ENCODE measurements around the gene ZBTB7C. TPM values are rescaled to one million over a fixed set of nuclear protein-coding genes. Genes with fewer than 3 reads are reported as not detected.
A peak's percentile ranks its signal among the peaks of the same experiment; 100 is the strongest.

Gene ZBTB7C
- total RNA-seq, 2 experiments from 2014 or later, result not detected

- Mint-ChIP-seq H3K9me3 (ENCODE audit: low read depth) (no peaks in the 10 kb centered on the region), H3K27me3 (peaks cover 9% of the 10 kb centered on the region), H3K27ac (no peak overlapping the region), H3K4me3 (no peak overlapping the region), H3K4me1 (peaks cover 3% of the 10 kb centered on the region), H3K36me3 (ENCODE audit: low read depth) (no peaks in the 10 kb centered on the region)
- intact Hi-C loops (cut with DNase I, micrococcal nuclease), result no loop called here
- ChIA-PET CTCF (interaction anchor here (0.6 kb wide), 2 partner anchors 80 to 106 kb away, joined by 3 read pairs; no protein-coding TSS in a partner anchor), POLR2A (no interaction called here)
- peak; percentile 10 for DNase-seq
- peak; percentile 70 for ATAC-seq
These were observed 78.9 kb downstream of the ZBTB7C start for GRCh38 chr18:48330016-48330991.

GRCh38 chr18:48328473-48329210 lies 80.5 kb downstream of the ZBTB7C start:
- ATAC-seq, result no peak
- Mint-ChIP-seq H3K9me3 (ENCODE audit: low read depth) (no peaks in the 10 kb centered on the region), H3K4me1 (peaks cover 3% of the 10 kb centered on the region), H3K27ac (no peak overlapping the region), H3K36me3 (ENCODE audit: low read depth) (no peaks in the 10 kb centered on the region), H3K27me3 (peaks cover 9% of the 10 kb centered on the region), H3K4me3 (no peak overlapping the region)
- DNase-seq, result no peak
- intact Hi-C loops (cut with DNase I, micrococcal nuclease), result no loop called here
- ChIA-PET POLR2A (no interaction called here), CTCF (no interaction called here)

- Mint-ChIP-seq H3K9me3 (ENCODE audit: low read depth) (no peaks in the 10 kb centered on the region), H3K4me3 (no peak overlapping the region)
- intact Hi-C loops (cut with DNase I, micrococcal nuclease), result no loop called here
These were observed 82.1 kb downstream of the ZBTB7C start for GRCh38 chr18:48326901-48327675.

GRCh38 chr18:48325115-48325665 lies 84.0 kb downstream of the ZBTB7C start:
- CTCF ChIA-PET, result no interaction called here
- intact Hi-C loops (cut with DNase I, micrococcal nuclease), result no loop called here
- Mint-ChIP-seq H3K4me1 (peaks cover under 1% of the 10 kb centered on the region), H3K36me3 (ENCODE audit: low read depth) (no peaks in the 10 kb centered on the region), H3K9me3 (ENCODE audit: low read depth) (no peaks in the 10 kb centered on the region), H3K27me3 (peaks cover 3% of the 10 kb centered on the region), H3K4me3 (no peak overlapping the region), H3K27ac (no peak overlapping the region)
- POLR2A ChIA-PET, result no interaction called here
- ATAC-seq (no peak), DNase-seq (no peak)

More at GRCh38 chr18:48326901-48327675, 82.1 kb downstream of the ZBTB7C start:
- Mint-ChIP-seq H3K27ac (no peak overlapping the region), H3K27me3 (peaks cover 6% of the 10 kb centered on the region), H3K36me3 (ENCODE audit: low read depth) (no peaks in the 10 kb centered on the region), H3K4me1 (peaks cover 3% of the 10 kb centered on the region)
- ATAC-seq (no peak), DNase-seq (no peak)
- ChIA-PET POLR2A (no interaction called here), CTCF (no interaction called here)

- ATAC-seq, result no peak
- CTCF ChIA-PET, result no interaction called here
These were observed 84.5 kb downstream of the ZBTB7C start for GRCh38 chr18:48324651-48325050.

GRCh38 chr18:48323151-48323550 lies 86.0 kb downstream of the ZBTB7C start:
- Mint-ChIP-seq H3K4me3 (no peak overlapping the region), H3K9me3 (ENCODE audit: low read depth) (no peaks in the 10 kb centered on the region), H3K4me1 (no peaks in the 10 kb centered on the region), H3K27ac (no peak overlapping the region), H3K36me3 (ENCODE audit: low read depth) (no peaks in the 10 kb centered on the region), H3K27me3 (peaks cover 8% of the 10 kb centered on the region)
- no peak for DNase-seq
- ChIA-PET CTCF (no interaction called here), POLR2A (no interaction called here)
- no peak for ATAC-seq
- intact Hi-C loops (cut with DNase I, micrococcal nuclease), result no loop called here

More at GRCh38 chr18:48324651-48325050, 84.5 kb downstream of the ZBTB7C start:
- POLR2A ChIA-PET, result no interaction called here
- Mint-ChIP-seq H3K9me3 (ENCODE audit: low read depth) (no peaks in the 10 kb centered on the region), H3K4me3 (no peak overlapping the region), H3K4me1 (no peaks in the 10 kb centered on the region), H3K27ac (no peak overlapping the region), H3K27me3 (peaks cover 6% of the 10 kb centered on the region), H3K36me3 (ENCODE audit: low read depth) (no peaks in the 10 kb centered on the region)
- intact Hi-C loops (cut with DNase I, micrococcal nuclease), result no loop called here
- DNase-seq, result no peak

- Mint-ChIP-seq H3K4me1 (no peaks in the 10 kb centered on the region), H3K9me3 (ENCODE audit: low read depth) (no peaks in the 10 kb centered on the region), H3K4me3 (no peak overlapping the region), H3K36me3 (ENCODE audit: low read depth) (no peaks in the 10 kb centered on the region), H3K27ac (no peak overlapping the region), H3K27me3 (peaks cover 8% of the 10 kb centered on the region)
- ATAC-seq (no peak), DNase-seq (no peak)
- intact Hi-C loops (cut with DNase I, micrococcal nuclease), result no loop called here
- CTCF ChIA-PET, result interaction anchor here (0.7 kb wide), 1 partner anchor 290 kb away, joined by 3 read pairs; no protein-coding TSS in a partner anchor
- POLR2A ChIA-PET, result no interaction called here
These were observed 87.6 kb downstream of the ZBTB7C start for GRCh38 chr18:48321536-48321935.

- Mint-ChIP-seq H3K4me3 (no peak overlapping the region), H3K27me3 (peaks cover 8% of the 10 kb centered on the region), H3K9me3 (ENCODE audit: low read depth) (no peaks in the 10 kb centered on the region), H3K36me3 (ENCODE audit: low read depth) (no peaks in the 10 kb centered on the region), H3K27ac (no peak overlapping the region), H3K4me1 (no peaks in the 10 kb centered on the region)
- ChIA-PET CTCF (interaction anchor here (0.7 kb wide), 1 partner anchor 290 kb away, joined by 3 read pairs; no protein-coding TSS in a partner anchor), POLR2A (no interaction called here)
- DNase-seq, result no peak
- intact Hi-C loops (cut with DNase I, micrococcal nuclease), result no loop called here
- ATAC-seq, result no peak
These were observed 88.1 kb downstream of the ZBTB7C start for GRCh38 chr18:48321121-48321520.

- ChIA-PET CTCF (no interaction called here), POLR2A (no interaction called here)
- Mint-ChIP-seq H3K27ac (no peak overlapping the region), H3K4me3 (no peak overlapping the region), H3K9me3 (ENCODE audit: low read depth) (no peaks in the 10 kb centered on the region), H3K36me3 (ENCODE audit: low read depth) (no peaks in the 10 kb centered on the region), H3K4me1 (no peaks in the 10 kb centered on the region), H3K27me3 (peaks cover 8% of the 10 kb centered on the region)
- ATAC-seq (no peak), DNase-seq (no peak)
- intact Hi-C loops (cut with DNase I, micrococcal nuclease), result no loop called here
These were observed 88.6 kb downstream of the ZBTB7C start for GRCh38 chr18:48320639-48320945.

GRCh38 chr18:48319801-48320638 lies 89.2 kb downstream of the ZBTB7C start:
- H3K9me3 Mint-ChIP-seq (ENCODE audit: low read depth), result no peaks in the 10 kb centered on the region
- no peak for ATAC-seq
- ChIA-PET POLR2A (no interaction called here), CTCF (no interaction called here)
- no peak overlapping the region for H3K4me3 Mint-ChIP-seq
- H3K4me1 Mint-ChIP-seq, result no peaks in the 10 kb centered on the region
- intact Hi-C loops (cut with DNase I, micrococcal nuclease), result no loop called here
- DNase-seq, result no peak
- peaks cover 7% of the 10 kb centered on the region for H3K27me3 Mint-ChIP-seq
- no peak overlapping the region for H3K27ac Mint-ChIP-seq
- no peaks in the 10 kb centered on the region for H3K36me3 Mint-ChIP-seq (ENCODE audit: low read depth)

- Mint-ChIP-seq H3K36me3 (ENCODE audit: low read depth) (no peaks in the 10 kb centered on the region), H3K4me3 (no peak overlapping the region), H3K4me1 (no peaks in the 10 kb centered on the region), H3K9me3 (ENCODE audit: low read depth) (no peaks in the 10 kb centered on the region), H3K27ac (no peak overlapping the region), H3K27me3 (peaks cover 6% of the 10 kb centered on the region)
- ATAC-seq, result no peak
- POLR2A ChIA-PET, result no interaction called here
- intact Hi-C loops (cut with DNase I, micrococcal nuclease), result no loop called here
- CTCF ChIA-PET, result no interaction called here
- DNase-seq, result no peak
These were observed 90.7 kb downstream of the ZBTB7C start for GRCh38 chr18:48318436-48318835.

All from activated CD4-positive, alpha-beta T cell treated with anti-CD3 and anti-CD28 coated beads for 36 hours (primary cell).